Measurements from ENCODE around the gene SPDYE16. TPM values are rescaled to one million over a fixed set of nuclear protein-coding genes. Genes with fewer than 3 reads are reported as not detected.
"Not testable (repeated sequence)": the region's sequence is repeated elsewhere in the genome, so short reads cannot be mapped to it uniquely, and the experiment has no call there.

SPDYE16 gene
- total RNA-seq, 1 donor from 2014 or later: not detected

GRCh38 chr7:76549025-76549854 is 6.1 kb upstream of the SPDYE16 start:
- DNase-seq (ENCODE audit: low read depth in 2 of 2): peak; percentile 76 to 77

GRCh38 chr7:76531643-76532042 is 11.5 kb downstream of the SPDYE16 start:
- DNase-seq (ENCODE audit: low read depth in 2 of 2): not testable (repeated sequence)

GRCh38 chr7:76526183-76526582 is 16.9 kb downstream of the SPDYE16 start:
- not testable (repeated sequence) for DNase-seq (ENCODE audit: low read depth in 2 of 2)

- not testable (repeated sequence) for DNase-seq (ENCODE audit: low read depth in 2 of 2)
Measured at GRCh38 chr7:76516932-76517331, 26.2 kb downstream of the SPDYE16 start.

- DNase-seq (ENCODE audit: low read depth in 2 of 2): peak in 1 of 2 donors; percentile 39
Measured at GRCh38 chr7:76515999-76516443, 27.1 kb downstream of the SPDYE16 start.

GRCh38 chr7:76514926-76515771 is 27.9 kb downstream of the SPDYE16 start:
- no peak for DNase-seq (ENCODE audit: low read depth in 2 of 2)

GRCh38 chr7:76513817-76514799 is 29.0 kb downstream of the SPDYE16 start:
- no peak for DNase-seq (ENCODE audit: low read depth in 2 of 2)

GRCh38 chr7:76512941-76513816 is 29.9 kb downstream of the SPDYE16 start:
- peak; percentile 30 to 41 for DNase-seq (ENCODE audit: low read depth in 2 of 2)

- DNase-seq (ENCODE audit: low read depth in 2 of 2): not testable (repeated sequence)
Measured at GRCh38 chr7:76511911-76512885, 30.9 kb downstream of the SPDYE16 start.

GRCh38 chr7:76511200-76511910 is 31.7 kb downstream of the SPDYE16 start:
- not testable (repeated sequence) for DNase-seq (ENCODE audit: low read depth in 2 of 2)

GRCh38 chr7:76509931-76510877 is 32.9 kb downstream of the SPDYE16 start, which contains the start of gene UPK3B:
Gene UPK3B, plus strand, starts transcription at chr7:76510552. Its CDS starts 101 bp downstream, at chr7:76510653.
- DNase-seq (ENCODE audit: low read depth in 2 of 2): no peak

- no peak for DNase-seq (ENCODE audit: low read depth in 2 of 2)
Measured at GRCh38 chr7:76507723-76508406, 35.2 kb downstream of the SPDYE16 start.

GRCh38 chr7:76506643-76507042 is 36.5 kb downstream of the SPDYE16 start:
- not testable (repeated sequence) for DNase-seq (ENCODE audit: low read depth in 2 of 2)

- DNase-seq (ENCODE audit: low read depth in 2 of 2): no peak
Measured at GRCh38 chr7:76506081-76506440, 37.0 kb downstream of the SPDYE16 start.

- DNase-seq (ENCODE audit: low read depth in 2 of 2): no peak
Measured at GRCh38 chr7:76505168-76506080, 37.7 kb downstream of the SPDYE16 start.
